Parathyroid adenoma (tissue), 2 donors: Measurements from ENCODE around the gene GRID1.

Source experiments
- H2AFZ ChIP-seq: fragments of 300-600 bp; sonication (generic); one replicate; pipeline ENCODE4 v1.7.0; 2017; ENCODE audit warnings: antibody characterized with exemption, mild to moderate bottlenecking
- H3K27ac ChIP-seq: fragments of 300-600 bp; sonication (generic); one replicate; pipeline ENCODE4 v1.7.0; 2017
- H3K27me3 ChIP-seq: fragments of 300-600 bp; sonication (generic); one replicate; pipeline ENCODE4 v1.7.0; 2017; ENCODE audit warnings: low read length; ENCODE audit not compliant: control insufficient read depth, insufficient read depth
- H3K36me3 ChIP-seq: fragments of 300-600 bp; sonication (generic); one replicate; pipeline ENCODE4 v1.7.0; 2017; ENCODE audit warnings: low read length; ENCODE audit not compliant: control insufficient read depth, insufficient read depth
- H3K4me1 ChIP-seq: fragments of 300-600 bp; sonication (generic); one replicate; pipeline ENCODE4 v1.7.0; 2017; ENCODE audit warnings: control low read depth
- H3K4me2 ChIP-seq: fragments of 300-600 bp; sonication (generic); one replicate; pipeline ENCODE4 v1.7.0; 2017; ENCODE audit warnings: low read length
- H3K4me3 ChIP-seq: fragments of 300-600 bp; sonication (generic); one replicate; pipeline ENCODE4 v1.7.0; 2017; ENCODE audit warnings: low read depth, low read length
- H3K79me2 ChIP-seq: fragments of 300-600 bp; sonication (generic); one replicate; pipeline ENCODE4 v1.7.0; 2017; ENCODE audit warnings: control low read depth
- H3K9ac ChIP-seq: fragments of 300-600 bp; sonication (generic); one replicate; pipeline ENCODE4 v1.7.0; 2017; ENCODE audit warnings: mild to moderate bottlenecking
- H3K9me3 ChIP-seq: fragments of 300-600 bp; sonication (generic); one replicate; pipeline ENCODE4 v1.7.0; 2017; ENCODE audit warnings: low read length; ENCODE audit not compliant: control insufficient read depth
- TF ChIP-seq, protein P1 (sequence below): fragments of 300-600 bp; sonication (generic); IDR thresholded peaks from one replicate; pipeline ENCODE4 v1.7.0; 2017; ENCODE audit warnings: antibody characterized with exemption, mild to moderate bottlenecking
- donor health status: primary hyperparathyroidism.

The GRID1 gene

DNA sequence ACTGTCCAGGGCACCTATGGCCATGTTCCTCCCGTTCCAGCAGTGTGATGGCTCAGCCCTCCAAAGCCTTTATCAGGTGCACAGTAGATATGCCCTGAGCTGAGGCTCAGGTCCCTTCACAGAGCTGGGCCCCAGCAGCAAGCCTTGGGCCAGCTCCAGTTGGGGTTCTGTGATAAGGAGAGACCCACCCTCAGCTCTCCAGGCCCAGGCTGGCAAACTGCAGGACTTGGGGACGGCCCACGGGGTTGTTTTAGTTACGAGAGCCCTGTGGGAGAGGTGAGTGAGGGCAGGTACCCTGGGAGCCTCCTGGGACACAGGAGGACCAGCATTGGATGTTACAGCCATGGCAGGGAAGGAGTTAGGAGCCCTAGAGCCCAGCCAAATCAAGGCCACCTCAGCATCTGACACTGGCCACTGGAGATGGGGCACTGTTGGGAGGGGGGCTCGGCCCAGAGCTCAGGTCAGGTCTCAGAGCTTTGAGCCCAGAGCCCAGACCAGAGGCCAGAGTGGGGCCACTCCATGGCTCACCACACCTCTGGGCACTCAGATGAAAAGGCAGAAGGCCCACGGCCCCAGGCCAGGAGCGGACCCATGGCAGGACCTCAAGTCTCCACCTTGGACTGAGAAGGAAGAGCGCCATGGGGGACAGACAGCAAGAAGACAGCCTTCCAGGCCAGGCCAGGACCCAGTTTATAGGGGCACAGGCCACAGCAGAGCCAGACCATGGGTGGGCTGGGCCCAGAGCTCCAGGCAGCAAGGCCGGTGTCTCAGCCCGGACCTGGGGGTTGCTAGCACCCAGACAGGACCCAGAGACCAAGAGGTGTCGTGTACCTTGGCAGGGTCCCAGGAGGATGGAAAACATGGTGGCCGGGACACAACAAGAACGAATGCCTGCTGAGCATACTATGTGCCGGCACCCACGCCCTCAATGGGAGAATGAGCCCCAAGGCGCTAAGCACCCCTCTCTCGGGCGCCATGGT, 12.8 kb downstream of the GRID1 start:
- Histone ChIP-seq H3K27me3 (no peaks in the 10 kb centered on the region), H3K4me1 (no peaks in the 10 kb centered on the region), H3K4me3 (no peak overlapping the region), H3K9me3 (no peaks in the 10 kb centered on the region), H3K79me2 (no peaks in the 10 kb centered on the region), H3K9ac (no peak overlapping the region), H3K36me3 (no peaks in the 10 kb centered on the region), H3K27ac (no peak overlapping the region), H2AFZ (no peak overlapping the region), H3K4me2 (no peak overlapping the region)
- TF ChIP-seq, protein P1, sequence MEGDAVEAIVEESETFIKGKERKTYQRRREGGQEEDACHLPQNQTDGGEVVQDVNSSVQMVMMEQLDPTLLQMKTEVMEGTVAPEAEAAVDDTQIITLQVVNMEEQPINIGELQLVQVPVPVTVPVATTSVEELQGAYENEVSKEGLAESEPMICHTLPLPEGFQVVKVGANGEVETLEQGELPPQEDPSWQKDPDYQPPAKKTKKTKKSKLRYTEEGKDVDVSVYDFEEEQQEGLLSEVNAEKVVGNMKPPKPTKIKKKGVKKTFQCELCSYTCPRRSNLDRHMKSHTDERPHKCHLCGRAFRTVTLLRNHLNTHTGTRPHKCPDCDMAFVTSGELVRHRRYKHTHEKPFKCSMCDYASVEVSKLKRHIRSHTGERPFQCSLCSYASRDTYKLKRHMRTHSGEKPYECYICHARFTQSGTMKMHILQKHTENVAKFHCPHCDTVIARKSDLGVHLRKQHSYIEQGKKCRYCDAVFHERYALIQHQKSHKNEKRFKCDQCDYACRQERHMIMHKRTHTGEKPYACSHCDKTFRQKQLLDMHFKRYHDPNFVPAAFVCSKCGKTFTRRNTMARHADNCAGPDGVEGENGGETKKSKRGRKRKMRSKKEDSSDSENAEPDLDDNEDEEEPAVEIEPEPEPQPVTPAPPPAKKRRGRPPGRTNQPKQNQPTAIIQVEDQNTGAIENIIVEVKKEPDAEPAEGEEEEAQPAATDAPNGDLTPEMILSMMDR = no peak

DNA sequence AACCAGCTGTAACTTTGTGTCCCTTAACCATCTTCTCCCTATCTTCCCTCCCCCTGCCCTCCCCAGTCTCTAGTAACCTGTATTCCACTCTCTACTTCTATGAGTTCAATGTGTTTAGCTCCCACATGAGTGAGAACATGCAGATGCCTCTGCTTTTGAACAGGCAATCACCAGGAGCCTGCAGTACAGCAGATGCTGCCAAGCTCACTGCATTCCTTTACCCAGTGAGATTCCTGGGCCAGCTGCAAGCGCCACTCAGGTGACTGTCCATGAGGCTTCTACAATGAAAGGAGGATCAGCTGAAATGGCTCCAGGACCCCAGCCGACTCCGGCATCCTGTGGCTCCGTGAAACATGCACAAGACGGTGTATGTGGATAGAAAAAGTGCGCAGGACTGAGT, 15.7 kb downstream of the GRID1 start:
- TF ChIP-seq, protein P1 = no peak
- no peak overlapping the region for H2AFZ ChIP-seq
- no peaks in the 10 kb centered on the region for H3K79me2 ChIP-seq
- H3K4me3 ChIP-seq = no peak overlapping the region
- H3K4me2 ChIP-seq = no peak overlapping the region
- H3K9me3 ChIP-seq = no peaks in the 10 kb centered on the region
- no peak overlapping the region for H3K9ac ChIP-seq
- no peaks in the 10 kb centered on the region for H3K27me3 ChIP-seq
- no peaks in the 10 kb centered on the region for H3K4me1 ChIP-seq
- no peaks in the 10 kb centered on the region for H3K36me3 ChIP-seq
- H3K27ac ChIP-seq = no peak overlapping the region

DNA sequence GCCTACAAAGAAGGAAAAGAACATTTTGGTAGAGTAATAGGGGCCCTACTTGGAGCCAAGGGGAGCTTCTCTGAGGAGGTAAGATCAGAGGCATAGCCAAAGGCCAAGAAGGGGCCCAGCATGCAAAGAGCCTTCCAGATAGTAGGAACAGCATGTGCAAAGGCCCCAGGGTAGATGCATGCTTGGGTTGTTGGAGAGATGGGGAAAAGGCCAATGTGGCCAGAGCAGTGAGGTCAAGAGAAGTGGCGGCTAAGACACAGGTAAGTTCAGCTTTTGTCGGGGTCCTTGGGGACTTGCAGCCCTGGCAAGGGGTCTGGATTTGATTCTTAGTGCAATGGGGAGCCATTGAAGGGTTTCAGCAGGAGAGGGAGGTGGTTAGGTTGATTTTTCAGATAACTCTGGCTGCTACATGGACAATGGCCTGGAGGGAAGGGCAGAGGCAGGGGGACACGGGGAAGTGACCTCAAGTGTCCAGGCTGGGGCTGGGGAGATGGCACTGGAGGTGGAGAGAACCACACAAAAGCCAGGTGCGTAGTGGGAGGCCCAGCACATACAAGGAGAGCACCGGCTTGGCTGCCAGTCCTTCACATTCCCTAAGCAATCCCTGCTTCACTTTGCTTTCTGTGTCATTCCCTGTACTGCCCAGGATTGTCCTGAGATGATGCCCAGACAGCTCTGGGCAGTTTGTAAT, 16.5 kb downstream of the GRID1 start:
- Histone ChIP-seq H3K4me1 (no peaks in the 10 kb centered on the region), H3K27me3 (no peaks in the 10 kb centered on the region), H3K36me3 (no peaks in the 10 kb centered on the region), H3K9ac (no peak overlapping the region), H3K4me2 (no peak overlapping the region), H3K79me2 (no peaks in the 10 kb centered on the region), H3K9me3 (no peaks in the 10 kb centered on the region), H3K4me3 (no peak overlapping the region), H3K27ac (no peak overlapping the region), H2AFZ (no peak overlapping the region)
- TF ChIP-seq, protein P1 = no peak

DNA sequence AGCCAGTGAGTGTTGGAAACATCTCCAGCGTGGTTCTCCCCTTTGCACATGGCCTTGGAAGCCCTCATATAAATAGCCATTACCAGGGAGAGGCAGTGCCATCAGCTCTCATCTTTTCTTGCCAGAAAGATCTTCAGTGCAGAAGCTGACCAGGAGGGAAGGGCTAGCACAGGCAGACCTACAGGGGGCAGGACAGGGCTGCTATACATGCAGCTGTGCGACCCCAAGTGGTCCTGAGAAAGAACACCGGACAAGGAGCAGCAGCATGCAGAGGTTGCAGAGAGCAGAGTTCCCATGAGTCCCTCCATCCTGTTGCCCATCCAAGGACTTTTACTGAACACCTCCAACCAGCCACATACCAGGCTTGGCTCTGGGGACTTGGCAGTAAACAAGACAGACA, 17.1 kb downstream of the GRID1 start:
- Histone ChIP-seq H3K9ac (no peak overlapping the region), H2AFZ (no peak overlapping the region), H3K4me3 (no peak overlapping the region), H3K4me2 (no peak overlapping the region), H3K36me3 (no peaks in the 10 kb centered on the region), H3K9me3 (no peaks in the 10 kb centered on the region), H3K27me3 (no peaks in the 10 kb centered on the region), H3K4me1 (no peaks in the 10 kb centered on the region), H3K27ac (no peak overlapping the region), H3K79me2 (no peaks in the 10 kb centered on the region)
- TF ChIP-seq, protein P1 = peak; percentile 15
